GM23338 (cell line): ENCODE results near the gene RGMB. TPM values are rescaled to one million over a fixed set of nuclear protein-coding genes. Genes with fewer than 3 reads are reported as not detected.

ENCODE experiments used
- ATAC-seq: fragments of 200-7000 bp; cut with Tn5 transposase; 3 replicates; pipeline ENCODE4 v1.9.1; 2020
- DNase-seq: peaks from one replicate; pipeline ENCODE4 v3.0.0-alpha.2; 2015; ENCODE audit warnings: low spot score
- H2AFZ ChIP-seq: fragments of 200-600 bp; sonication (generic); 2 replicates; pipeline ENCODE4 v1.8.0; 2016; ENCODE audit warnings: antibody characterized with exemption, mild to moderate bottlenecking, moderate library complexity
- H3F3A ChIP-seq: fragments of 200-600 bp; sonication (generic); replicated peaks from 2 replicates; pipeline ENCODE4 v1.8.0; 2017; ENCODE audit warnings: antibody characterized with exemption, mixed run types, low read depth
- H3K27ac ChIP-seq: fragments of 200-600 bp; sonication (generic); 2 replicates; pipeline ENCODE4 v1.6.1; 2016; ENCODE audit warnings: low read depth
- H3K27me3 ChIP-seq: fragments of 200-600 bp; sonication (generic); 2 replicates; pipeline ENCODE4 v1.8.0; 2016; ENCODE audit warnings: mild to moderate bottlenecking, mixed run types, moderate library complexity; ENCODE audit not compliant: insufficient read depth
- H3K36me3 ChIP-seq: fragments of 200-600 bp; sonication (generic); 2 replicates; pipeline ENCODE4 v1.8.0; 2016; ENCODE audit warnings: mild to moderate bottlenecking; ENCODE audit not compliant: insufficient read depth
- H3K4me1 ChIP-seq: fragments of 200-600 bp; sonication (generic); 2 replicates; pipeline ENCODE4 v1.8.0; 2016; ENCODE audit warnings: mild to moderate bottlenecking, moderate library complexity; ENCODE audit not compliant: insufficient read depth
- H3K4me2 ChIP-seq: fragments of 200-600 bp; sonication (generic); 2 replicates; pipeline ENCODE4 v1.7.1; 2017; ENCODE audit warnings: mixed run types
- H3K4me3 ChIP-seq: fragments of 200-600 bp; sonication (generic); 2 replicates; pipeline ENCODE4 v1.6.1; 2016; ENCODE audit warnings: mixed run types
- H3K79me2 ChIP-seq: fragments of 200-600 bp; sonication (generic); replicated peaks from 2 replicates; pipeline ENCODE4 v1.8.0; 2017; ENCODE audit warnings: mild to moderate bottlenecking; ENCODE audit not compliant: insufficient read depth
- H3K9me2 ChIP-seq: fragments of 200-600 bp; sonication (generic); 2 replicates; pipeline ENCODE4 v1.8.0; 2017; ENCODE audit not compliant: insufficient read depth
- H4K20me1 ChIP-seq: fragments of 200-600 bp; sonication (generic); replicated peaks from 2 replicates; pipeline ENCODE4 v1.8.0; 2017; ENCODE audit warnings: mild to moderate bottlenecking; ENCODE audit not compliant: insufficient read depth
- H3K27ac Mint-ChIP-seq: 2 replicates; pipeline ENCODE4 v1.8.0; 2020; ENCODE audit warnings: inconsistent platforms, mild to moderate bottlenecking, moderate library complexity, mixed read lengths
- H3K27me3 Mint-ChIP-seq: 3 replicates; pipeline ENCODE4 v1.8.0; 2022; ENCODE audit warnings: low read depth, mild to moderate bottlenecking, moderate library complexity, mixed read lengths, inconsistent platforms; ENCODE audit not compliant: insufficient read depth, poor library complexity
- H3K36me3 Mint-ChIP-seq: 3 replicates; pipeline ENCODE4 v1.8.0; 2021; ENCODE audit warnings: low read depth, mild to moderate bottlenecking, inconsistent platforms, moderate library complexity, mixed read lengths
- H3K4me1 Mint-ChIP-seq: 3 replicates; pipeline ENCODE4 v1.8.0; 2020; ENCODE audit warnings: mild to moderate bottlenecking, inconsistent platforms, mixed read lengths
- H3K4me3 Mint-ChIP-seq: 3 replicates; pipeline ENCODE4 v1.8.0; 2021; ENCODE audit warnings: moderate library complexity, mild to moderate bottlenecking, inconsistent platforms, mixed read lengths
- H3K9me3 Mint-ChIP-seq: 3 replicates; pipeline ENCODE4 v1.8.0; 2020; ENCODE audit warnings: moderate library complexity, mild to moderate bottlenecking, inconsistent platforms, mixed read lengths
- CREB1 ChIP-seq: fragments of 250-450 bp; sonication (Bioruptor Pico); IDR thresholded peaks from 2 replicates; pipeline ENCODE4 v1.5.0; 2020; ENCODE audit warnings: low read depth, mild to moderate bottlenecking, moderate library complexity
- EZH2 ChIP-seq: fragments of 200-600 bp; sonication (generic); IDR thresholded peaks from one replicate; pipeline ENCODE4 v1.8.0; 2017; ENCODE audit warnings: antibody characterized with exemption, mild to moderate bottlenecking, low read depth; ENCODE audit not compliant: unreplicated experiment
- JUNB ChIP-seq: IDR thresholded peaks from one replicate; pipeline ENCODE4 v1.6.1; 2016; ENCODE audit warnings: antibody characterized with exemption; ENCODE audit not compliant: unreplicated experiment
- POLR2AphosphoS5 ChIP-seq: IDR thresholded peaks from 2 replicates; pipeline ENCODE4 v1.6.1; 2016; ENCODE audit warnings: antibody characterized with exemption, low read depth
- STAT1 ChIP-seq: IDR thresholded peaks from one replicate; pipeline ENCODE4 v1.6.1; 2016; ENCODE audit warnings: antibody characterized with exemption; ENCODE audit not compliant: unreplicated experiment
- ZNF462 ChIP-seq: fragments of 250-450 bp; sonication (Bioruptor Pico); IDR thresholded peaks from 2 replicates; pipeline ENCODE4 v1.5.0; 2020; ENCODE audit warnings: mild to moderate bottlenecking, moderate library complexity
- polyA plus RNA-seq: library from polyadenylated mRNA; unstranded; fragments of >200 nt; fragmentation: Nextera tagmentation; extraction: Ambion mirVana; gene quantifications from 2 replicates; pipeline ENCODE4 v1.2.1, GENCODE V29; 2016
- total RNA-seq: library from RNA; depleted of rRNA; stranded (reverse); fragments of >200 nt; shearing (Covaris generic); gene quantifications from 2 replicates; pipeline ENCODE4 v1.2.3, GENCODE V29; 2014

RGMB gene
- total and polyA plus RNA-seq, 2 experiments from 2014 or later: 21.7 to 34.3 TPM

DNA sequence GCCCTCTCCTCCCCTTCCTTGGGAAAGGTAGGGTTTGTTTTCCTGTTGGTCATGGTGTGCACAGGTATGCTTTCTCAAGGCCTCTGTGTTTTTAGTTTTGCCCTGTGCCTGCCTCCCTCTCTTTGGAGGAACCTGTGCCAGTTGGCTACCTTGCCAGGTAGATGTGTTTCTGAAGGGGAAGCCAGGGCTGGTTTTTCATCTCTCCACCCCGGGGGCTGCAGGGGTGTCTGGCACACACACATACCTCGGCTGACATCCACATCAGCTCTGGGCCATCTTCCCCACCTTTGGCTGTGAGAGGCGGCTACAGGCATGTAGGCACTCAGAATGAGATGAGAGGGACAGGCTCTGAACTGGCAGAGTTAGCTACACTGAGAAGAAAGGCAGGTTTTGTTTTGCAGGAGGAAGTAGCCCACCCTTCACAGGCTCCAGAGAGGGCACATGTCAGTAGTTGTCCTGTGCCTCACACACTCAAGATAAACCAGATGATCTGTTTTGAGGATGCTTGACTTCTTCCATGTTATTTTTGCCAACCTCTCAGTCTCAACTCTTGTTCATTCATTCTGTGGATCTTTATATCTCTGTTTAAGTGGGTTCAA, 9.7 kb downstream of the RGMB start:
- H3K9me2 ChIP-seq: no peaks in the 10 kb centered on the region
- peaks cover 39% of the 10 kb centered on the region for H3K36me3 Mint-ChIP-seq
- H3K27ac ChIP-seq: no peak overlapping the region
- no peaks in the 10 kb centered on the region for H3F3A ChIP-seq
- peaks cover 100% of the 10 kb centered on the region for H3K79me2 ChIP-seq
- H3K4me1 ChIP-seq: peaks cover 34% of the 10 kb centered on the region
- DNase-seq (no peak), ATAC-seq (no peak)
- H3K27me3 ChIP-seq: no peaks in the 10 kb centered on the region
- H2AFZ ChIP-seq: no peak overlapping the region
- TF ChIP-seq CREB1 (CRISPR knock-in tag) (no peak), STAT1 (no peak), ZNF462 (CRISPR knock-in tag) (no peak), POLR2AphosphoS5 (no peak)
- H3K27me3 Mint-ChIP-seq: peaks cover 2% of the 10 kb centered on the region
- H3K36me3 ChIP-seq: peaks cover 7% of the 10 kb centered on the region; the same call in 1 of the 2 replicates
- H3K27ac Mint-ChIP-seq: peak overlapping the region; percentile 44
- no peak overlapping the region for H3K4me3 ChIP-seq
- H3K9me3 Mint-ChIP-seq: no peaks in the 10 kb centered on the region
- no peak overlapping the region for H3K4me3 Mint-ChIP-seq
- H3K4me2 ChIP-seq: no peak overlapping the region
- H4K20me1 ChIP-seq: peaks cover 57% of the 10 kb centered on the region
- H3K4me1 Mint-ChIP-seq: peaks cover 47% of the 10 kb centered on the region

DNA sequence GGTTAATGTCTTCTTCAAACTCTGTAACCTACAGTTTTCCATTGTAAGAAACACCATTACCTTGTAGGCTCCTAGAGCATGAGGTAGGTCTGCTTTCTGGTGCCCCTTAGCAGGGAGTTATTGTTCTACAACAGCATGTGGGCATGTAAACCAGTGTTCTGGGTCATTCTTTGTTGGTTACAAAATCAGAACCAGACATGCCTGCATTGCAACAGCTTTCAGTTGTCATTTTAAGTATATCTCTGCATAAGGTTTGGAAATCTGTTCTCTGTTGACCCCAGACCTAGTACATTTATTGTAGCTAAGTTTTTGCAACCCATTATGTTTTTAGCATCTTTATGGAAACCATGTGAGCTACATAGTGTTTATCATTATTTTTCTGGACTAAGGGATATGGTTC, 10.9 kb downstream of the RGMB start:
- Histone ChIP-seq H3K27me3 (no peaks in the 10 kb centered on the region), H3K27ac (no peak overlapping the region), H3F3A (no peaks in the 10 kb centered on the region), H3K9me2 (no peaks in the 10 kb centered on the region), H3K79me2 (peaks cover 100% of the 10 kb centered on the region), H3K4me3 (no peak overlapping the region), H2AFZ (no peak overlapping the region), H4K20me1 (peaks cover 45% of the 10 kb centered on the region), H3K4me1 (peaks cover 45% of the 10 kb centered on the region), H3K4me2 (no peak overlapping the region), H3K36me3 (peaks cover 7% of the 10 kb centered on the region; the same call in 1 of the 2 replicates)
- Mint-ChIP-seq H3K4me1 (peaks cover 56% of the 10 kb centered on the region), H3K9me3 (no peaks in the 10 kb centered on the region), H3K4me3 (no peak overlapping the region), H3K36me3 (peaks cover 38% of the 10 kb centered on the region), H3K27me3 (peaks cover 2% of the 10 kb centered on the region), H3K27ac (no peak overlapping the region)
- DNase-seq (no peak), ATAC-seq (peak; percentile 41; the same call in 2 of the 3 replicates)
- no peak for TF ChIP-seq JUNB
- TF ChIP-seq CREB1 (CRISPR knock-in tag): no peak
- TF ChIP-seq ZNF462 (CRISPR knock-in tag): no peak
- TF ChIP-seq EZH2: no peak
